ENCODE data around the gene CD58.
"Not testable (repeated sequence)": the region's sequence is repeated elsewhere in the genome, so short reads cannot be mapped to it uniquely, and the experiment has no call there.

The CD58 gene, protein sequence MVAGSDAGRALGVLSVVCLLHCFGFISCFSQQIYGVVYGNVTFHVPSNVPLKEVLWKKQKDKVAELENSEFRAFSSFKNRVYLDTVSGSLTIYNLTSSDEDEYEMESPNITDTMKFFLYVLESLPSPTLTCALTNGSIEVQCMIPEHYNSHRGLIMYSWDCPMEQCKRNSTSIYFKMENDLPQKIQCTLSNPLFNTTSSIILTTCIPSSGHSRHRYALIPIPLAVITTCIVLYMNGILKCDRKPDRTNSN

DNA sequence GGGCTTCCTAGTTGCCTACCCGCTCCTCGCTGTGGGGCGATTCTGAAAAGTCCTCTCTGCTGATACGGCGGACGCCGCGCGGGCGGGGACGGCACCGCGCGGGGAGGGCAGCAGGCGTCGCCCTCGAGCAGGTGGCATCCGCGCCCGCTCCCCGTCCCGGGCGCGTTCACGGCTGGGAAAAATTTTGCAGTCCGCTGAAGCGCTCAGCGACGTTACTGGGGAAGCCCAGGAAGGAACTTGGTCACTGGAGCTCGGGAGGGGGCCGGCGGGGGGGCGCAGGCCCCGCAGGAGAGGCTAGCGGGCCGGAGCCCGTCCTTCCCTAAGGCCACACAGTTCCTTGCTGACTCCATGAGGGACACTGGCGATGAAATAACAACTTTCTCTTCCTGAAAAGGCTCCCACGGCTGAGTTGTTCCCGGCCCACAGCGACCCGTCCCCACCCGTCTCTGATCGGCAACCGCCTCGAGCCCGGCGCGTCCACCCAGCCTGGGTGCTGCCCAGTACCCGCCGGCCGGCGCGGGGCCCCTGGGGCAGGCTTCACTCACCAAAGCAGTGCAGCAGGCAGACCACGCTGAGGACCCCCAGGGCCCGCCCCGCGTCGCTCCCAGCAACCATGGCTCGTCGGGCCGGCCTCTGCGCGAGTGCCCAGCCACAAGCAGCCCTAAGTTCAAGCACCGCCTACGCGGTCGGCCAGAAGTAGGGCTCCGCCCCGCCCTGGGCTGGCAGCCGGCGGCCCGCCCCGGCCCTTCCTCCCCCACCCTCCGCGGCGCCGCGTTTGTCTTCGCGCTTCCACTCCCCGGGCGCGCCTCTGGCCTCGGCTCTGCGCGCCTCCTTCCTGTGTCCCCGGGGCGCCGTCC lies at the start of gene CD58:
Gene CD58, minus strand, starts transcription at position 669 of the 857 bp plus-strand sequence. Its CDS starts 54 bp downstream, at position 615.
- peak; percentile 90 for DNase-seq

DNA sequence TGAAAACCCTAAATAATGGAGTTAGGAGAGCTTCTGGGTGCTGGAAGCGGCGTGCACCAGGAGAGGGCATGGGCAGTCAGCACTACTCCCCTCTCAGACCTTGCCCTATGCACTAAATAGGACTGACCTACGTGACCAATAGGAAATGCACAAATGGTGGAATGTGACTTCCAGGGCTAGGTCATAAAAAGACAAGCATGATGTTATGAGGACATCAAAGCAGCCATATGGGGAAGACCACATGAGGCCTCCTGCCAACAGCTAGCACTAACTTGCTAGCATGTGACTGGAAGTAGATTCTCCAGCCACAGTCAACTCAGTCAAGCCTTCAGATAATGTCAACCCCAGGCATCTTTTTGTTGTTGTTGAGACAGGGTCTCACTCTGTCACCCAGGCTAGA lies 49.6 kb upstream of the CD58 start:
- DNase-seq, result not testable (repeated sequence)

DNA sequence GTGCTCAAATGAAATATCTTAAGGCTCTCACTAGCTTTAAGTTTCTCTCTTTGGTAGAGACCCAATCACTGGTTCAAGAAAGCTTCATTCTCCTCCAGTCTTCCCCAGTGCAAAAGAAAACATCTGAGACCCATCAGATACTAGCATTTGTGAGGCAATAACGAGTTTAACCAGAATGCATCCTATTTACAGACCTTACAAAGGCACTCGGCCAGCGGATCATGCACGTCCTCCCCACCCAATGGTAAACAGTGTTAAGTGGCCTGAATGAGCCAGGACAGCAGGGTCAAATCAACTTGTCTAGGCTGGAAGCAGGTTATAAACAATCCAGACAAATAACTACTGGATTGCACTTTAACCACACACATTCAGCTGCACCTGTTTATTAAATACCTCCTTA lies 48.3 kb upstream of the CD58 start:
- DNase-seq, result not testable (repeated sequence)

DNA sequence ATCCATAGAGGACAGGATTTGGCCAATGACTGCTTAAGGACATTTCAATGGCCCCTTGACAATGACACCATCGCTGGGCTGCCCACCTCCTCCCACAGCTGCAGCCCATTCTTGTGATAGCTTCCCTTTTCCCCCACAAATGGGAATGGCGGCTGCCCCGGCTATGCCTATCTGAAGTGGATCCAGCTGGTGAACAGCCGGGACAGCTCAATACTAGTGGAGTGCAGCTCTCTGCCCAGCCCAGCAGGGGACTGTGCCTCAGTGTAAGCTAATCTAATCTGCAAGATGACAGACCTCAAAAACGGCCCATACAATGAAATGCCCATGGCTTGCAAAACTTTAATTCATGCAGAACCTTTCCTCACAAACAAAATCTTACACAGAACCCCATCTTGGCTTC lies 47.0 kb upstream of the CD58 start:
- DNase-seq, result not testable (repeated sequence)

DNA sequence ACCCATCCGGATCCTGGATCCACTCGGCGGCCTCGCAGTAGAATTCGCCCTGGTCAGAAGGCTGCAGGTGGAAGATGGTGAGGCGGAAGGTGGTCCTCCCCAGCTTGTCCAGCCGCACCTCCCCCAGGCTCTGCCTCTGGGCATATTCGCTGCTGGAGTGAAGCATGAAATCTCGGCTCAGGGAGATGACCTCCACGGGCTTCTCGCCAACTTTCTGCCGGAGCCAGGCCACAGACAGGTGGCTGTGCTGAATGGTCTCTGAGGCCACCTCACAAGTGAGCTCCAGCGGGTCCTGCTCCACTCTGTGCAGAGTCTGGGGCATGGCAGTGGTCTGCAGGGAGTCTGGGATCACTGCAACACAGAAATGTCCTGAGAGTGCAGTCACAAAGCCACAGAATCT lies 43.0 kb upstream of the CD58 start:
- DNase-seq, result not testable (repeated sequence)

DNA sequence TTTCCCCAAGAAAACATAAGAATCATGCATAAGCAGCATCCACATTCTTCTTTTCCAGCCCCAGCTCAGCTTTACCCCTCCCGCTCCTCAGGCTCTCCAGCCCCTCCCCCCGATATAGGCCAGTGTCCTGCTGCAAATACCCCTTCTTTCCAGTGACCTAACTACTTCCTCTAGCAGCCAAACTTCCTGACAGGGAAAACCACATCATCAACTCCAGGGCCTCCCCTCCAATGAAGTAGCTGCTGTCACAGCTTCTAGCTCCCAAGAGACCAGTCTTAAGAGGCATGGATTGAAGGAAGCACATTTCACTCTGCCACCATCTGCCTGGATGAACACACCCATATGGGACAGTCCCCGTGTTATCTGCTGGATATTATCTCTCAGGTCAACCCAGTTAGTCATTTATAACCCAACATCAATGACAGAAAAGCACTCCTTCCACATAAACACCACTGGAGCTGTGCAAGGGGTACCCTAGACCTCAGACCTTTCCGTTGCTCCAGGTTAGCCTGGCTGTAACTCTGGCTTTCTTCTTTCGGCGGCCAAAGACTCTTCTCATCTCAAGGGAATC lies 39.1 kb upstream of the CD58 start:
- peak; percentile 46 for DNase-seq

DNA sequence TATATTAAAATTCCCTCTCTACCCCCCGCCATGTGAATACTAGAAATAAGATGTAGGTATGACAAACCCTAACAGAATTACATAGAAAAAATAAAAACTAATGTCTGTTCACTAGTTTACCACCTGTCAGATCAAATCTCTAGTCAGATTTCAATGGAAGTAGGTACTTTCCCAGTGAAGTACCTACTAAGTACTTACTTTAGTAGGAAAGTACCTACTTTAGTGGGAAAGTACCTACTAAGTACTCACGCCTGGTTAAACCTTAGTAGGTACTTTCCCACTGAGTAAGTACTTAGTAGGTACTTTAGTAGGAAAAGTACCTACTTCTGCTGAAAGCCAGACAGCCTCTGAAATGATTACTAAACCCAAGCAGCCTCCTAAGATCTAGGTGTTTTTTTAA lies 38.0 kb upstream of the CD58 start:
- not testable (repeated sequence) for DNase-seq

DNA sequence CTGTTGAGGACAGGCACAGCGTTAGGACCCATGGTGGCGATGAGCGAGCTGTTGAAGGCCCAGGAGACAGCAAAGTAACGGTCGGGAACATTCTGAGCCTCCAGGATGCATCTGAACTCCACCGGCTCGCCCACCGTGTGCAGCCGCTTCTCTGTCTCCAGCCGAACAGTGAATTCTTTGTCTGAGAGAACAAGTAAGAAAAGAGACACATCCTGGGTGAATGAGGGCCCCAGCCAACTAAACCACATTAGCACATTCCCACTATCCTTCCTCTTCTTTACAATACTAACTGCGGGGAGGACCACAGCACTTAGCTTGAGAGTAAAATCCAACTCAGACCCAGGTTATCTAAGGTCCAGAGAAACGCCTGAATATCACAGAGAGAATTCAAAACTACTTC lies 37.3 kb upstream of the CD58 start:
- DNase-seq, result not testable (repeated sequence)

DNA sequence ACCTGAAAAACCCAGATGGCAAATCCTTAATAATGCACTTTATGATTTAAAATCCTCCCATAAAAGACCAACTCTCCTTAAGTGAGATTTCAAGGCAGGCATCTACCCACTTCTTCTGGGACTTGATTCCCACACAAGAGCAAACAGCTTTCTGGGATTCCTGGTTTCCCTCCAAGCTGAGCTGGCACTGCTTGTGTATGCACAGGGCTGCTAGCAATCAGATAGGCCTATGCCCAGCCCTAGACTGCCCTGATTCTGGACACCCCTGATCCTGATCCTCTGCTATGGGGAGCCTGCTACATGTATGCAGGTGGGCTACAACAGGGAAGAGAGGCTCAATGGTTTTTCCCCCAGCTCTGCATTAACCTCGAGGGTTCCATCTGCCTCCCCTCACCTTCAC lies 36.6 kb upstream of the CD58 start:
- not testable (repeated sequence) for DNase-seq

DNA sequence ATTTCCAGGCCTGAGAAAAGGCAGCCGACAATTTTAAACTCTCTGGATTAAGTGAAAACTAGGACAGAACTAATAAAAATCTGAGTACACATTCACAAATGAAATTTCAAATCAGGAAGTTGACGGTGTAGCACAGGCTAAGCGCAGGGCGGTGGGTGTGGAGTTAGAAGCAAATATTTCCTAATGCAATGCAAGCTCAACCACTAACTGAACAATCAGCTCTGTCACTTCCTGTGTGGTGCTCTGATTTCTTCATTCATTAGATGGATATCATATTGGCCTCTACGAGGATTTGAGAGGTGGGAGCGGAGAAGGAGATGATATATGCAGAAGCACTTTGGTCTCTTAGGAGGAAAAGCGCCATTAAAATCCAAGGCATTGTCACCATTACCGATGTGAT lies 35.2 kb upstream of the CD58 start:
- not testable (repeated sequence) for DNase-seq

DNA sequence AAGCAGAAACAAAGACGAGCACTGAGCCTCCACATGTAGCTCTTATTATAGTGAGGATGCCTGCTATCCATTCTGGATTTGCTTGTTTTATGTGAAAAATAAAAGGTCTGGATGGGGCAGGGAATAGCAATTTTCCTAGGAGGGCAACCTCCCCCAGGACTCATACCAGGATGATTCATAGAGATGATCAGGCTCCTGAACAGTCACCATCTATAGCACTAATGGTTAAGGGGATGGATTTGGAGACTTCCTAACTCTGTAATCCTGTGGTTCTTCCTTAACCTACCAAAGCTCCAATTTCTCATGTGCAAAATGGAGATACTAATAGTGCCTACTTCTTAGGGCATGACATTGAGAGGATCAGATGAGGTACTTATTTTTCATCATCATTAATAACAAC lies 34.5 kb upstream of the CD58 start:
- DNase-seq, result no peak

DNA sequence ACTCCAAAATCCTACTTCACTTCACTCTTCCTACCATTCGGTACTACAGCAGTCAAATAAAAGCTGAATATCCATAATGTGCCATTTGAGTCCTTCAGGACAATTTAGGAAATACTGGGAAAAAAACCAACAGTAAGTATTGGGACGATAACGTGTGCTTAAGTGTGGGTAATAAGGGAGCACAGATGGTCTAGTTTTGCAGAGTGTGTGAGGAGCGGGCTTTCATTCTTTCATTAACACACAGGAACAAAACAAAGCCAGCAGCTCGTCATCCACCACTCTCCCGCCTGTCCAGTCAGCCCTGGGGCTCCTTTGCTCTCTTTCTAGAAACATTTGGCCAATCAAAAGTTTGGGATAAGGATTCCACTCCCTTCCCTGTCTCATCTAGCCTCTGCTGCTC lies 33.6 kb upstream of the CD58 start:
- DNase-seq, result not testable (repeated sequence)

DNA sequence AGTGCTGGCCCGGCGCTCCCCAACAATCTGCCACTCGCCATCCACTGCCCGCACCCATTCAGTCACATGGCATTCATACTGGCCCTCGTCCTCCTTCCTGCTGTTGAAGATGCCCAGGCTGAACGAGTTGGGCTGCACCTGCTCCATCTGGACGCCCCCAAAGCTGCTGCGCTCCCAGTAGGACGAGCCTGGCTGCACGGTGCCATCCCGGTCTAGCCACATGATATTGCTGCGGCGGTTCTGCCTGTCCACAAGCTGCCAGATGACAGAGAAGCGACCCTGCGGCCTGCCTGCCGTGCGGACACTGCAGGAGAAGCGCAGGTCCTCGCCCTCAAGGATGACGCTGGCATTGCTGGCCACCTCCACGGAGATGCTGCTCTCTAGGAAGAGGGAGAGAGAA lies 32.8 kb upstream of the CD58 start:
- DNase-seq, result not testable (repeated sequence)

DNA sequence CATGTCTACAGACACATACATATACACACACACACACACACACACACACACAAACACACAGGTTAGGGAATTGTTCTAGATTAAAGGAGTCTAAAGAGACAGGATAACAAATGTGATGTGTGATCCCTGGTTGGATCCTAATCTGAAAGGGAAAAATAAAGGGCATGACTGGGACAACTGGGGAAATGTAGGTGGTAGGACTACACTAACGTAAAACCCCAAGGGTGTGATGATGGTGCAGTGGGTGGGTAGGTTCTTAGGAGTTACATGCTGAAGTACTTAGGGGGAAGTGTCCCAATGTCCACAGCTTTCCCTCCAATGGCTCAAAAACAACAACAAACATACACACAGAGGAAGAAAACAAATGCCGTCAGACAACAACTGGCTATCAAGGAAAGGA lies 28.5 kb upstream of the CD58 start:
- DNase-seq, result not testable (repeated sequence)

DNA sequence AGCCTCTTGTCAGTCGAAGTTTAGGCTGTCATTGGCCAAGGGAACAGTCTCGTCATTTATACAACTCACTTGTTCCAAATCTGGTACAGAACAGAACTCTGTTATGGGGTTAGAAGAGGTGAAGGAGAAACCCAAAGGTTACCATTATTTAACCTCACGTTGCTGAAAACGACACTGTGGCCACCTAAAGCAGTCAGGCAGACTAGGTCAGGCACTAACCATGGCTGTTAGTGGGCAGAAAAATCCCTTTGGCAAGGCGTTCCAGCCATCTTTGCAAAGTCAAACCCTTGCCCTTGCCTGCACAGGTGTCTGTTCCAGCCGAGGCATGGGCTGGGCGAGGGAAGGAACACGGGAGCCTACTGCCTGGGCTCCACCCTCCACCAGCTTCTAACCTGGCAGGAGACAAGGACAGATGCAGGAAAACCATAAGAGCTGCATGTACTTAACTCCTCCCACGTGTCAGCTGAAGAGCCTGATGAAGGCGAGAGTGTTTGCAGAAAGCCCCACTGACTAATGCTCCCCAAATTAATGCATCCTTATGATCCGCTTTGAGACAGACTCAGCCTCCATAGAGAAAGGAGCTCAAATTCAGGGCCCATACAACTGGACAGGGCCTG lies 27.7 kb upstream of the CD58 start:
- DNase-seq, result not testable (repeated sequence)

DNA sequence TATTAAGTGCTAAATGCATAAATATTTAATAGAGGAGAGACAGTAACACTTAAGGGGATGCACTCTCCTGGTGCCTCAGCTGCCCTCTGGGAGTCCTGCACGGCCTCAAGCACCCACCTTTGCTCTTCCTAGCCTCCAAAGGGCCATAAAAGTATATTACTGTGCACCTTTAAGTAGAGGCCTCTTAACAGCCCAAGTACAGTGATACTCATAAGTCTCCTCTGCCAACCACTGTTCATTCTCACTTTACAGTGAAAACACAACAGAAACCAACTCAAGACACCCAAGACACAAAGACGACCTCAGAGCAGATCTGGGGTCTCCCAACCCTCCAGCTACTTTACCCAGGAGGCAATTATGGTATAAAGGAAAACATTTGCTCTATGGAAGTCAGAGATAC lies 26.6 kb upstream of the CD58 start:
- DNase-seq, result not testable (repeated sequence)

DNA sequence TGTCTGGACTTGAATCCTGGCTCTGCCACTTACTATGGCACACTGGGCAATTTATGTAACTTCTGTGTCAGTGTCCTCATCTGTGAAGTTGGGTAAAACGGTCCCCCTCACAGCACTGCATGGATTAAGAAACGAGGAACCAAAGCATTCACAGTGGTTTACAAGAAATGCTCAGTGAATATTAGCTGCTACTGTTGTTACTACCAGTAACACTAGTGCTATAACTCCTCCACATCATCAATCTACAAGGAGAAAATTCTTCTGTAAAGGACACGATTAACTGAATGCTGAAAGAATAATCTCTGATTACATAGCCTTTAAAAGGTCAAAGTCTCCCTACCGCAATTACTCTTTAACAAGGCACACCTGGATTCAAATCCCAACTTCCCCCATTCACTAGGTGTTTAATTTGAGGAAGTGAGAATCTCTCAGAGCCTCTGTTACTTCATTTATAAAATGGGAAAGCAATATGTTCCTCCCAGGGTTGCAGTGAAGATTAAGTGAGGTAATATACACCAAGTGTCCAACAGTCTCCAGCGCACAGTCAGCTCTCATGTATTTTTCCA lies 26.0 kb upstream of the CD58 start:
- not testable (repeated sequence) for DNase-seq

DNA sequence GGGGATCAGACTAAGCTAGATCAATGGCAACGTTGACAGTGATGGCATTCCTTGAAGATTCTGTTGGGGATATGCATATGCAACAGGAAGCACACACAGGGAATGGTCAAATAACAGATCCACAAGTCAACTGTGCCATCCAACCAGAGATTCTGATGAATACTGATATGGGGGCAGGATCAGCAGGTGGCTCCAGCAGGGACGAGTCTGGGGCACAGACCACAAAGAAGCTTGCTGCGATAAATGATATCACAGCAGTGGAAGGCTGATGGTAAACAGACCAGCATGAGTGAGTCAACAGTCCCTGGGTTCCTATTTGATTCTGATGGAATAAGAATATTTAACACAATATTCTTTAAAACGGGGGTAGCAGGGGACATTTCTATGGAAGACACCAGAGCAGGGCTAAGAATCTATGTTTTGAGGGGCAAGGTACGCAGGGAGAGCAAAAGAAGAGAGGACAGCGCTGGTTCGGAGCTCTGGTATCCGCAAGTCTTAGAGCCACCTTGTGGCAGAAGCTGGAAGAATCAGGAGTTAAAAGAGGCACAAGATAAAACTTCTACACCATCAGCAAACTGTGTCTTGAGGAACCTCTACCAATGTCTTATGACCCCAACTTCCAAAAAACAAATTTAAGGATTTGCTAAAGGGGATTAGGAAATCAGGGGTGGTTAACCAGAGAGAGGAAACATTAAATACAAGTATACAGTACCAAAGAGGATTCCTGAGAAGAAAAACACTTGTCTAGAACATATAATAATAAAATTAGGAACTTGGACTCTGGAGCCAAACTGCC lies 25.3 kb upstream of the CD58 start:
- DNase-seq, result not testable (repeated sequence)

DNA sequence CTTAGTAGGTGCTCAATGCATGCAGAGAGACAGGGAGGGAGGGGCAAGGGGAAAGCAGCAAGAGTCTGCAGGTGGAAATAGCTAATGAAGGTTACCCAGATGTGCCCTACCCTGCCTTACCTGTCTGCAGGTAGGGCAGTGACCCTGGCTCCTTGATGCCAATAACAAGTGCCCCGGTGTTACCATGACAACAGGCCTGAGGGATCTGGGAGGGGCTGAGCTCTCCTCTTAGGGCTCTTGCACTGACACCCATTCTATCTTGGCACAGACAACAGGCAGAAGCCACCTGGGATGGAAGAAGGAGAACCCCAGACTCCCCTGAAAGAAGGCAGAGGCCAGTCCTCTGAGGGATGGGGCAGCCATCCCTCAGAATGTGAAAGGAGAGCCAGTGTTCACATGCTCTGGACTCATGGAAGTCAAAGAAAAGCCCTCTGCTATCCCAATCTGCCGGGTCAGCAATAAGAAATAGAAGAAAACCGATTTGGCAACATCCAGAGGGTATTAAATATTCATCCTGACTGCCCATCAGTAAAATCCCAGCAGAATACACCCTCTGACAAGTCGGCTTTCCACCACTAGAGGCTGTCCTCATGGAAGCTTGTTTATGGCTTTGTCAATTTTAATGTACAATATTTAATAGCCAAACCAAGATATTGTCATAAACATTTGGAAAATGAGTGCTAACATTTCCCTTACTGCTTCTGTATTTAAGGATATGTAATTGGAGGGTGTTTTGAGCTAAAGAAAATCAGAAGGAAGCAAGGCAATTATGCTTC lies 24.4 kb upstream of the CD58 start:
- not testable (repeated sequence) for DNase-seq

DNA sequence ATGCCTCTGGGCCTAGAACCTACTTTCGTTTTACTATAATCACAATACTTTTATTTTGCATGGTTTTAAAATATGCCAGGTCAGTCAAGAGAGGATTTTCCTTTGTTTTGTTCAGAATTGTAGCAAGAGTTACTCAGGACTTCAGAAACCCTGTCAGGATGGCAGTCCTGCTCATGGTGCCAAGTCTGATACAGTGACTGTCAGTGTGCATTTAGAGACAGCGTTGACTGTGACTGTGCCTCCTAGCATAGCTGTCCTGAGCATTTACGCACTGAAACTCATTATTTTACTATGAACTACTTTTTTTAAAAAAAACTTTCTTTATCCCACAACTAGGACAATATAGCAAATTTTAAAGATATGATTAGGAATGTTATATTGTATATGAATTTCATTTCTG lies 23.2 kb upstream of the CD58 start:
- not testable (repeated sequence) for DNase-seq

DNA sequence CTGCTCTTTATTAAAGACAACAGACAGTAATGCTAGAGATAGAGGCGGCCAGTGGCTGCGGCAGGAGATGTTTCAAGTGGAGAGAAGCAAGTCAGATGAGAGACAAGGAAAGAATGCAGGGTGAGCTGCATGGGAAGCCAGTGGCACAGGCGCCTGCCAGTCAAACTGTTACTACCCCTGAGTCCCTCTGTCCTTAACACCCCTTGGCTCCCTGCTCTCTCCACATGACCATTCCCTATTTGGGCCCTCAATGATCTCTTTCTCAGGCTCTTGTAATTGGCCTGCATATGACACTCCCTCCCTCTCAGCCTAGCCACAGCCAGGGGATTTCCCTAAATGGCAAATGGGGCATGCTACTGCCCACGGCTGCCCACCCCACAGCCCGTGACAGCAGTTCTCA lies 22.6 kb upstream of the CD58 start:
- not testable (repeated sequence) for DNase-seq

All from left hindlimb (tissue), 1 donor.